ENCODE data around the gene PCDHA4.
"Not testable (repeated sequence)": the region's sequence is repeated elsewhere in the genome, so short reads cannot be mapped to it uniquely, and the experiment has no call there.

PCDHA4 gene

GRCh38 chr5:140829511-140830501 lies 22.9 kb downstream of the PCDHA4 start:
- H3K36me3 ChIP-seq (ENCODE audit: control insufficient read depth in 4 of 4, insufficient read depth in 4 of 4, low read length in 3 of 4); H3K27ac ChIP-seq (ENCODE audit: insufficient read depth in 1 of 2, low read depth in 1 of 2, low read length in 2 of 2, poor library complexity in 1 of 2, severe bottlenecking in 2 of 2); DNase-seq; H3K4me1 ChIP-seq (ENCODE audit: control extremely low read depth in 1 of 4, control insufficient read depth in 4 of 4, insufficient read depth in 4 of 4, low read length in 3 of 4); H3K4me3 ChIP-seq (ENCODE audit: control insufficient read depth in 1 of 7, extremely low read depth in 1 of 7, insufficient read depth in 4 of 7, low read depth in 2 of 7, low read length in 6 of 7); POLR2A ChIA-PET; CTCF ChIA-PET: not testable (repeated sequence)
- WGBS (ENCODE audit: insufficient coverage), result 44% methylated on average over 92 of the region's 106 CpGs
- Histone ChIP-seq H3K27me3 (replicated peaks in 2 of 5; ENCODE audit: control insufficient read depth in 4 of 5, insufficient read depth in 5 of 5, low read length in 4 of 5) (peaks cover 0 to 32% (median 9%) of the 10 kb centered on the region in 5 experiments), H3K9me3 (ENCODE audit: control extremely low read depth in 1 of 5, control insufficient read depth in 4 of 5, insufficient read depth in 2 of 5, low read depth in 1 of 5, low read length in 4 of 5) (peaks cover 9 to 46% (median 20%) of the 10 kb centered on the region in 5 experiments)

GRCh38 chr5:140833993-140834392 lies 27.1 kb downstream of the PCDHA4 start, which contains the start of gene PCDHA7:
PCDHA7 (plus strand) TSS chr5:140834269; CDS start chr5:140834384, 115 bp downstream.
- ChIA-PET CTCF (no interaction called here), POLR2A (no interaction called here)
- DNase-seq, result peak in 2 of 3 donors; percentile 3 to 13
- Histone ChIP-seq H3K27me3 (replicated peaks in 2 of 5; ENCODE audit: control insufficient read depth in 4 of 5, insufficient read depth in 5 of 5, low read length in 4 of 5) (peaks cover 0 to 29% (median 12%) of the 10 kb centered on the region in 5 experiments), H3K36me3 (ENCODE audit: control insufficient read depth in 4 of 4, insufficient read depth in 4 of 4, low read length in 3 of 4) (no peaks in the 10 kb centered on the region), H3K27ac (ENCODE audit: insufficient read depth in 1 of 2, low read depth in 1 of 2, low read length in 2 of 2, poor library complexity in 1 of 2, severe bottlenecking in 2 of 2) (no peak within 1 kb of the TSS), H3K4me3 (ENCODE audit: control insufficient read depth in 1 of 7, extremely low read depth in 1 of 7, insufficient read depth in 4 of 7, low read depth in 2 of 7, low read length in 6 of 7) (peak within 1 kb of the TSS in 1 of 7 experiments; percentile 5), H3K4me1 (ENCODE audit: control extremely low read depth in 1 of 4, control insufficient read depth in 4 of 4, insufficient read depth in 4 of 4, low read length in 3 of 4) (no peaks in the 10 kb centered on the region), H3K9me3 (ENCODE audit: control extremely low read depth in 1 of 5, control insufficient read depth in 4 of 5, insufficient read depth in 2 of 5, low read depth in 1 of 5, low read length in 4 of 5) (peaks cover 5 to 43% (median 28%) of the 10 kb centered on the region in 5 experiments)
- WGBS (ENCODE audit: insufficient coverage), result 21% methylated on average over 4 of the region's 8 CpGs

GRCh38 chr5:140834439-140835008 lies 27.7 kb downstream of the PCDHA4 start:
- CTCF ChIA-PET; H3K4me1 ChIP-seq (ENCODE audit: control extremely low read depth in 1 of 4, control insufficient read depth in 4 of 4, insufficient read depth in 4 of 4, low read length in 3 of 4); POLR2A ChIA-PET; H3K27ac ChIP-seq (ENCODE audit: insufficient read depth in 1 of 2, low read depth in 1 of 2, low read length in 2 of 2, poor library complexity in 1 of 2, severe bottlenecking in 2 of 2); H3K36me3 ChIP-seq (ENCODE audit: control insufficient read depth in 4 of 4, insufficient read depth in 4 of 4, low read length in 3 of 4); DNase-seq: not testable (repeated sequence)
- H3K27me3 ChIP-seq (replicated peaks in 2 of 5; ENCODE audit: control insufficient read depth in 4 of 5, insufficient read depth in 5 of 5, low read length in 4 of 5), result peaks cover 0 to 28% (median 12%) of the 10 kb centered on the region in 5 experiments
- H3K4me3 ChIP-seq (ENCODE audit: control insufficient read depth in 1 of 7, extremely low read depth in 1 of 7, insufficient read depth in 4 of 7, low read depth in 2 of 7, low read length in 6 of 7), result peak overlapping the region in 1 of 7 experiments; percentile 5
- peaks cover 5 to 40% (median 25%) of the 10 kb centered on the region in 5 experiments for H3K9me3 ChIP-seq (ENCODE audit: control extremely low read depth in 1 of 5, control insufficient read depth in 4 of 5, insufficient read depth in 2 of 5, low read depth in 1 of 5, low read length in 4 of 5)
- 20% methylated on average over 14 of the region's 38 CpGs for WGBS (ENCODE audit: insufficient coverage)

DNA sequence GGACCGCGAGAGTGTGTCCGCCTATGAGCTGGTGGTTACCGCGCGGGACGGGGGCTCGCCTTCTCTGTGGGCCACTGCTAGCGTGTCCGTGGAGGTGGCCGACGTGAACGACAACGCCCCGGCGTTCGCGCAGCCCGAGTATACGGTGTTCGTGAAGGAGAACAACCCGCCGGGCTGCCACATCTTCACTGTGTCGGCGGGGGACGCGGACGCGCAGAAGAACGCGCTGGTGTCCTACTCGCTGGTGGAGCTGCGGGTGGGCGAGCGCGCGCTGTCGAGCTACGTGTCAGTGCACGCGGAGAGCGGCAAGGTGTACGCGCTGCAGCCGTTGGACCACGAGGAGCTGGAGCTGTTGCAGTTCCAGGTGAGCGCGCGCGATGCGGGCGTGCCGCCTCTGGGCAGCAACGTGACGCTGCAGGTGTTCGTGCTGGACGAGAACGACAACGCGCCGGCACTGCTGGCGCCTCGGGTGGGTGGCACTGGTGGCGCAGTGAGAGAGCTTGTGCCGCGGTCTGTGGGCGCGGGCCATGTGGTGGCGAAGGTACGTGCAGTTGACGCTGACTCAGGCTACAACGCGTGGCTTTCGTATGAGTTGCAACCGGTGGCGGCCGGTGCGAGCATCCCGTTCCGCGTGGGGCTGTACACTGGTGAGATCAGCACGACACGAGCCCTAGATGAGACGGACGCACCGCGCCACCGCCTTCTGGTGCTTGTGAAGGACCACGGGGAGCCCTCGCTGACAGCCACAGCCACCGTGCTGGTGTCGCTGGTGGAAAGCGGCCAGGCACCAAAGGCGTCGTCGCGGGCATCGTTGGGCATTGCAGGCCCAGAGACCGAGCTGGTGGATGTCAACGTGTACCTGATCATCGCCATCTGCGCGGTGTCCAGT lies 29.0 kb downstream of the PCDHA4 start:
- ChIA-PET CTCF (no interaction called here), POLR2A (no interaction called here)
- Histone ChIP-seq H3K36me3 (ENCODE audit: control insufficient read depth in 4 of 4, insufficient read depth in 4 of 4, low read length in 3 of 4) (no peaks in the 10 kb centered on the region), H3K27ac (ENCODE audit: insufficient read depth in 1 of 2, low read depth in 1 of 2, low read length in 2 of 2, poor library complexity in 1 of 2, severe bottlenecking in 2 of 2) (no peak overlapping the region), H3K27me3 (replicated peaks in 2 of 5; ENCODE audit: control insufficient read depth in 4 of 5, insufficient read depth in 5 of 5, low read length in 4 of 5) (peaks cover 0 to 21% (median 12%) of the 10 kb centered on the region in 5 experiments), H3K4me3 (ENCODE audit: control insufficient read depth in 1 of 7, extremely low read depth in 1 of 7, insufficient read depth in 4 of 7, low read depth in 2 of 7, low read length in 6 of 7) (no peak overlapping the region), H3K9me3 (ENCODE audit: control extremely low read depth in 1 of 5, control insufficient read depth in 4 of 5, insufficient read depth in 2 of 5, low read depth in 1 of 5, low read length in 4 of 5) (peaks cover 8 to 31% (median 17%) of the 10 kb centered on the region in 5 experiments), H3K4me1 (ENCODE audit: control extremely low read depth in 1 of 4, control insufficient read depth in 4 of 4, insufficient read depth in 4 of 4, low read length in 3 of 4) (no peaks in the 10 kb centered on the region)
- no peak for DNase-seq
- WGBS (ENCODE audit: insufficient coverage), result 41% methylated on average over 103 of the region's 103 CpGs

DNA sequence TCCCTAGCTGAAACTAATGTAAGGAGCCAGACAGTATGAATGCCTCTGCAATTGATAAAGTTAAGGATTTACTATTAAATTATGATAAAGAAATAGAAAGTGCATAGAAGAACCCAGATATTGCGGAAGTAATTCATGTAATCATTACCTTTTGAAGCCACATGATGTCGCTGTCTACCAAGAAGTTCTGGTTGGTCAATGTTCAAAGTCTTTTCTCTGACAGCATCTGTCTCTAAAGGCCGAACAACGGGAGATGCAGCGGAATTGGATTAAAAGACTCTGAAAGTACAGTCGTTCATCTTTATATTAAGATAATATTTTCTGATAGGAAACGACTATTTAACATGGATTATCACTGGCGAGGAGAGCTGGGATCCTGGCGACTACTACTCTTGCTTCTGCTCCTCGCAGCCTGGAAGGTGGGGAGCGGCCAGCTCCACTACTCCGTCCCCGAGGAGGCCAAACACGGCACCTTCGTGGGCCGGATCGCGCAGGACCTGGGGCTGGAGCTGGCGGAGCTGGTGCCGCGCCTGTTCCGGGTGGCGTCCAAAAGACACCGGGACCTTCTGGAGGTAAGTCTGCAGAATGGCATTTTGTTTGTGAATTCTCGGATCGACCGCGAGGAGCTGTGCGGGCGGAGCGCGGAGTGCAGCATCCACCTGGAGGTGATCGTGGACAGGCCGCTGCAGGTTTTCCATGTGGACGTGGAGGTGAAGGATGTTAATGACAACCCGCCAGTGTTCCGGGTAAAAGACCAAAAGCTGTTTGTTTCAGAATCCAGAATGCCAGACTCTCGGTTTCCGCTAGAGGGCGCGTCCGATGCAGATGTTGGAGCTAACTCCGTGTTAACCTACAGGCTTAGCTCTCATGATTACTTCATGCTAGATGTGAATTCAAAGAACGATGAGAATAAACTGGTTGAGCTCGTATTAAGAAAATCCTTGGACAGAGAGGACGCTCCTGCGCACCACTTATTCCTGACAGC lies 34.4 kb downstream of the PCDHA4 start, which contains the start of gene PCDHA8:
Gene PCDHA8 (plus strand): TSS at position 210 of the 985 bp plus-strand sequence. CDS start 135 bp downstream, at position 345.
- CTCF ChIA-PET, result no interaction called here
- WGBS (ENCODE audit: insufficient coverage), result 21% methylated on average over 17 of the region's 47 CpGs

More for the DNA sequence above, 34.4 kb downstream of the PCDHA4 start, which contains the start of gene PCDHA8:
- peaks cover 8 to 29% (median 23%) of the 10 kb centered on the region in 5 experiments for H3K9me3 ChIP-seq (ENCODE audit: control extremely low read depth in 1 of 5, control insufficient read depth in 4 of 5, insufficient read depth in 2 of 5, low read depth in 1 of 5, low read length in 4 of 5)
- H3K27ac ChIP-seq (ENCODE audit: insufficient read depth in 1 of 2, low read depth in 1 of 2, low read length in 2 of 2, poor library complexity in 1 of 2, severe bottlenecking in 2 of 2), result no peak within 1 kb of the TSS
- POLR2A ChIA-PET, result no interaction called here
- peaks cover 0 to 17% (median under 1%) of the 10 kb centered on the region in 5 experiments for H3K27me3 ChIP-seq (replicated peaks in 2 of 5; ENCODE audit: control insufficient read depth in 4 of 5, insufficient read depth in 5 of 5, low read length in 4 of 5)
- H3K4me3 ChIP-seq (ENCODE audit: control insufficient read depth in 1 of 7, extremely low read depth in 1 of 7, insufficient read depth in 4 of 7, low read depth in 2 of 7, low read length in 6 of 7), result no peak within 1 kb of the TSS
- no peaks in the 10 kb centered on the region for H3K36me3 ChIP-seq (ENCODE audit: control insufficient read depth in 4 of 4, insufficient read depth in 4 of 4, low read length in 3 of 4)
- peak; percentile 2 to 13 (median 6) for DNase-seq
- H3K4me1 ChIP-seq (ENCODE audit: control extremely low read depth in 1 of 4, control insufficient read depth in 4 of 4, insufficient read depth in 4 of 4, low read length in 3 of 4), result no peaks in the 10 kb centered on the region
